Activated T-cell treated with anti-CD3 and anti-CD28 coated beads, Interleukin-2, amount 50 U/mL, for 24 hours (primary cell): Measurements from ENCODE around the gene PRTN3.
A peak's percentile ranks its signal among the peaks of the same experiment; 100 is the strongest.

Experiments used
- DNase-seq: peaks from one replicate; pipeline ENCODE4 v3.0.0-alpha.2; 2020
- H3K27ac Mint-ChIP-seq: 2 replicates; pipeline ENCODE4 v1.8.0; 2020; ENCODE audit warnings: mild to moderate bottlenecking, mixed read lengths
- H3K27me3 Mint-ChIP-seq: 2 replicates; pipeline ENCODE4 v1.8.0; 2020; ENCODE audit warnings: mixed read lengths
- H3K36me3 Mint-ChIP-seq: 2 replicates; pipeline ENCODE4 v1.8.0; 2020; ENCODE audit warnings: low read depth, mixed read lengths
- H3K4me1 Mint-ChIP-seq: 2 replicates; pipeline ENCODE4 v1.8.0; 2020; ENCODE audit warnings: low read depth, mixed read lengths
- H3K4me3 Mint-ChIP-seq: 2 replicates; pipeline ENCODE4 v1.8.0; 2020; ENCODE audit warnings: mild to moderate bottlenecking, moderate library complexity, mixed read lengths
- H3K9me3 Mint-ChIP-seq: 2 replicates; pipeline ENCODE4 v1.8.0; 2020; ENCODE audit warnings: mixed read lengths

The PRTN3 gene

GRCh38 chr19:800360-801029 lies 40.3 kb upstream of the PRTN3 start:
- peak overlapping the region; percentile 90 for H3K4me3 Mint-ChIP-seq
- H3K9me3 Mint-ChIP-seq = no peaks in the 10 kb centered on the region
- no peaks in the 10 kb centered on the region for H3K27me3 Mint-ChIP-seq
- H3K27ac Mint-ChIP-seq = peak overlapping the region; percentile 95
- peaks cover 71% of the 10 kb centered on the region for H3K36me3 Mint-ChIP-seq
- DNase-seq = no peak
- H3K4me1 Mint-ChIP-seq = peaks cover 50% of the 10 kb centered on the region

DNA sequence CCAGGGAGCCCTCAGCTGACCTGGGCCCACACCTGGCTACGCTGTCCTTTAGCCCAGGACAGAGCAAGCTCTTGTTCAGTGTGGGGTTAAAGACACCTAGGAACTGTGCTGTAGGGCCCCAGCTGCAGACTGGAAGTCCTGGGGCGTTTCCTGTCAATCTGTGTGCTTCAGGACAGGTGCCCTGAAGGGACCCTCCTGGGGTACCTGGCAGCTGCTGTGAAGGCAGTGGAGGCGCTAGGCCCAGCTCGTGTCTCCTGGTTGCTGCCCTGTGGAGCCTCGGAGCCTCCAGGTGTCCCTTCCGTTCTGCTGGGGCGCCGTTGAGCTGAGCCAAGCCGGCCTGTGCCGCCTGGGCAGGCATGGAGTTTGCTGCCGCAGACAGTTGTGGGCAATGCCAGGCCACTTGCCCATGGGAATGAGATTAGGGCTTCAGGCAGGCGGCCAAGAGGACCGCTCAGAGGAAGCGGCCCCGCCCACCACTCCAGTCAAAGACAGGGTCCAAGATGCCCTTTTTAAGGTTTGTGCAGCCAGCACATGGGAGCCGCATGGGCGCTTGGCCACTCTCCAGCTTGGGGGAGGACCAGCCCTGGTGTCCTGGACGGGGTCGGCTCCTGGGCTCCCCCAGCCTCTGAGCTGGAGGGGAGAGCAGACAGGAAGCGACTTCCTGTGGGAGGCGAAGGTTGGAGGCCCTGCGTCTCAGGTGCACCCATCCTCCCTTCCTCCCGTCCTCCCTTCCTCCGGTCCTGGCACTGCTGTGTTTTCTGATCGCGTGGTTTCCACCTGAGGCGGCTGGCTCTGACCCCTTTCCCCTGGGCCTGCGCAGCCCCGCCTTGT lies 39.6 kb upstream of the PRTN3 start:
- Mint-ChIP-seq H3K4me3 (peak overlapping the region; percentile 90), H3K27ac (peak overlapping the region; percentile 95)

GRCh38 chr19:801861-802497 lies 38.8 kb upstream of the PRTN3 start:
- H3K4me3 Mint-ChIP-seq = peak overlapping the region; percentile 90
- DNase-seq = no peak
- peak overlapping the region; percentile 95 for H3K27ac Mint-ChIP-seq
- H3K4me1 Mint-ChIP-seq = peaks cover 46% of the 10 kb centered on the region
- peaks cover 78% of the 10 kb centered on the region for H3K36me3 Mint-ChIP-seq
- H3K27me3 Mint-ChIP-seq = no peaks in the 10 kb centered on the region
- H3K9me3 Mint-ChIP-seq = no peaks in the 10 kb centered on the region

More for the DNA sequence above, 39.6 kb upstream of the PRTN3 start:
- Mint-ChIP-seq H3K4me1 (peaks cover 50% of the 10 kb centered on the region), H3K27me3 (no peaks in the 10 kb centered on the region), H3K9me3 (no peaks in the 10 kb centered on the region), H3K36me3 (peaks cover 73% of the 10 kb centered on the region)
- DNase-seq = peak; percentile 58

- Mint-ChIP-seq H3K4me1 (peaks cover 46% of the 10 kb centered on the region), H3K27me3 (no peaks in the 10 kb centered on the region)
Measured at GRCh38 chr19:802498-803098, 38.2 kb upstream of the PRTN3 start.

GRCh38 chr19:803099-803561 lies 37.7 kb upstream of the PRTN3 start:
- peaks cover 46% of the 10 kb centered on the region for H3K4me1 Mint-ChIP-seq
- no peaks in the 10 kb centered on the region for H3K9me3 Mint-ChIP-seq
- no peak for DNase-seq
- peaks cover 89% of the 10 kb centered on the region for H3K36me3 Mint-ChIP-seq
- H3K27me3 Mint-ChIP-seq = no peaks in the 10 kb centered on the region
- peak overlapping the region; percentile 48 for H3K4me3 Mint-ChIP-seq
- H3K27ac Mint-ChIP-seq = peak overlapping the region; percentile 95

More at GRCh38 chr19:802498-803098, 38.2 kb upstream of the PRTN3 start:
- no peak for DNase-seq
- peak overlapping the region; percentile 90 for H3K4me3 Mint-ChIP-seq
- H3K9me3 Mint-ChIP-seq = no peaks in the 10 kb centered on the region
- peak overlapping the region; percentile 95 for H3K27ac Mint-ChIP-seq
- H3K36me3 Mint-ChIP-seq = peaks cover 84% of the 10 kb centered on the region

GRCh38 chr19:803686-804418 lies 36.9 kb upstream of the PRTN3 start:
- peak overlapping the region; percentile 95 for H3K27ac Mint-ChIP-seq
- H3K36me3 Mint-ChIP-seq = peaks cover 87% of the 10 kb centered on the region
- no peaks in the 10 kb centered on the region for H3K27me3 Mint-ChIP-seq
- H3K9me3 Mint-ChIP-seq = no peaks in the 10 kb centered on the region
- H3K4me1 Mint-ChIP-seq = peaks cover 46% of the 10 kb centered on the region
- peak overlapping the region; percentile 48 for H3K4me3 Mint-ChIP-seq
- DNase-seq = no peak

- peak overlapping the region; percentile 95 for H3K27ac Mint-ChIP-seq
- no peak overlapping the region for H3K4me3 Mint-ChIP-seq
- H3K27me3 Mint-ChIP-seq = no peaks in the 10 kb centered on the region
- DNase-seq = no peak
- H3K9me3 Mint-ChIP-seq = no peaks in the 10 kb centered on the region
- H3K4me1 Mint-ChIP-seq = peaks cover 42% of the 10 kb centered on the region
- peaks cover 86% of the 10 kb centered on the region for H3K36me3 Mint-ChIP-seq
Measured at GRCh38 chr19:804419-805165, 36.2 kb upstream of the PRTN3 start.

- Mint-ChIP-seq H3K4me1 (peaks cover 37% of the 10 kb centered on the region), H3K9me3 (no peaks in the 10 kb centered on the region), H3K27me3 (no peaks in the 10 kb centered on the region), H3K36me3 (peaks cover 86% of the 10 kb centered on the region), H3K27ac (peak overlapping the region; percentile 81), H3K4me3 (peak overlapping the region; percentile 31)
- DNase-seq = no peak
Measured at GRCh38 chr19:805166-805551, 35.6 kb upstream of the PRTN3 start.

- no peaks in the 10 kb centered on the region for H3K9me3 Mint-ChIP-seq
- H3K36me3 Mint-ChIP-seq = peaks cover 86% of the 10 kb centered on the region
Measured at GRCh38 chr19:805600-806550, 34.9 kb upstream of the PRTN3 start.

GRCh38 chr19:806815-807421 lies 33.9 kb upstream of the PRTN3 start:
- no peaks in the 10 kb centered on the region for H3K27me3 Mint-ChIP-seq
- peak overlapping the region; percentile 74 for H3K27ac Mint-ChIP-seq
- no peak for DNase-seq
- H3K36me3 Mint-ChIP-seq = peaks cover 83% of the 10 kb centered on the region
- peaks cover 21% of the 10 kb centered on the region for H3K4me1 Mint-ChIP-seq
- H3K4me3 Mint-ChIP-seq = no peak overlapping the region
- no peaks in the 10 kb centered on the region for H3K9me3 Mint-ChIP-seq

More at GRCh38 chr19:805600-806550, 34.9 kb upstream of the PRTN3 start:
- Mint-ChIP-seq H3K4me3 (peak overlapping the region; percentile 31), H3K27me3 (no peaks in the 10 kb centered on the region), H3K27ac (peak overlapping the region; percentile 81), H3K4me1 (peaks cover 31% of the 10 kb centered on the region)
- no peak for DNase-seq

GRCh38 chr19:807627-808422 lies 33.0 kb upstream of the PRTN3 start:
- Mint-ChIP-seq H3K4me1 (peaks cover 12% of the 10 kb centered on the region), H3K4me3 (no peak overlapping the region), H3K27me3 (no peaks in the 10 kb centered on the region), H3K36me3 (peaks cover 76% of the 10 kb centered on the region), H3K9me3 (no peaks in the 10 kb centered on the region), H3K27ac (peak overlapping the region; percentile 74)
- DNase-seq = no peak

GRCh38 chr19:808423-808775 lies 32.4 kb upstream of the PRTN3 start:
- Mint-ChIP-seq H3K27ac (peak overlapping the region; percentile 50), H3K4me3 (no peak overlapping the region), H3K27me3 (no peaks in the 10 kb centered on the region), H3K36me3 (peaks cover 73% of the 10 kb centered on the region), H3K4me1 (peaks cover 7% of the 10 kb centered on the region), H3K9me3 (no peaks in the 10 kb centered on the region)
- DNase-seq = no peak
